T-helper 17 cell (primary cell): ENCODE results near the gene MCM10. TPM values are rescaled to one million over a fixed set of nuclear protein-coding genes. Genes with fewer than 3 reads are reported as not detected.
"Not testable (repeated sequence)": the region's sequence is repeated elsewhere in the genome, so short reads cannot be mapped to it uniquely, and the experiment has no call there.

Experiments
- ATAC-seq: fragments of 150-1000 bp; cut with Tn5 transposase; 2 replicates; pipeline ENCODE4 v1.10.0; 2021; ENCODE audit warnings: mild to moderate bottlenecking, moderate library complexity
- DNase-seq, 3 donors: peaks; one replicate each; pipeline versions ENCODE4 v3.0.0 to v3.0.0-alpha.2; 2020 to 2021
- H3K9me3 ChIP-seq: one replicate; pipeline ENCODE4 v1.7.0; 2013; ENCODE audit warnings: low read length, mild to moderate bottlenecking; ENCODE audit not compliant: control insufficient read depth, poor library complexity, severe bottlenecking
- H3K27ac Mint-ChIP-seq: one replicate; pipeline ENCODE4 v1.8.0; 2022; ENCODE audit warnings: mild to moderate bottlenecking, moderate library complexity, mixed read lengths
- H3K27me3 Mint-ChIP-seq: one replicate; pipeline ENCODE4 v1.8.0; 2022; ENCODE audit warnings: mixed read lengths
- H3K36me3 Mint-ChIP-seq: one replicate; pipeline ENCODE4 v1.8.0; 2022; ENCODE audit warnings: low read depth, mixed read lengths
- H3K4me1 Mint-ChIP-seq: one replicate; pipeline ENCODE4 v1.8.0; 2022; ENCODE audit warnings: mild to moderate bottlenecking, mixed read lengths
- H3K4me3 Mint-ChIP-seq: one replicate; pipeline ENCODE4 v1.8.0; 2022; ENCODE audit warnings: mild to moderate bottlenecking, moderate library complexity, mixed read lengths
- total RNA-seq, 4 donors: library from RNA in 2 of 4; stranded (reverse) in 2 of 4; gene quantifications; one replicate each; pipeline ENCODE4 v1.2.3 and lab custom pipeline; 2022 to 2026

MCM10 gene
- total RNA-seq, 2 donors from 2014 or later: 0.34 to 0.47 TPM

DNA sequence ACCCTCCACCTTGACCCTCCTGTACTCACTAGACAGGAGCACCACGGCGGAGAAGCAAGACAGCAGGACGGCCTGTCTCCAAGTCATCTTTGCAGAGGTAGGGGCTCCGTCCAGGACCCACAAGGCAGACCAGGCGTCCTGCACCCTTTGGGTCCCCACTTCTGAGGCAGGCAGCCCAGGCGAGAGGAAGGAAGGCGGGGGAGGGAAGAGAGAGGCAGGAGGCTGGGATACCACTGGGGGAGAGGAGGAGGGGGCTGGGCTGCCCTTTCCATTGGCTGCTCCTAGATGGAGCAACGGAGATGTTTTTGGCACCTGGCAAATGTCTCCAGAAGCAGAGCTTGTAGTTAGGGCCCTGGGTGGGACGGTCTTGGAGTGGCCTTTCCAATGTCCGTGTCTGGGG is 72.8 kb downstream of the MCM10 start, which contains the start of gene UCMA:
UCMA (minus strand) TSS at position 203 of the 400 bp plus-strand sequence; CDS start at position 87, 116 bp downstream.
- Mint-ChIP-seq H3K27ac (no peak within 1 kb of the TSS), H3K4me1 (peaks cover 3% of the 10 kb centered on the region)

DNA sequence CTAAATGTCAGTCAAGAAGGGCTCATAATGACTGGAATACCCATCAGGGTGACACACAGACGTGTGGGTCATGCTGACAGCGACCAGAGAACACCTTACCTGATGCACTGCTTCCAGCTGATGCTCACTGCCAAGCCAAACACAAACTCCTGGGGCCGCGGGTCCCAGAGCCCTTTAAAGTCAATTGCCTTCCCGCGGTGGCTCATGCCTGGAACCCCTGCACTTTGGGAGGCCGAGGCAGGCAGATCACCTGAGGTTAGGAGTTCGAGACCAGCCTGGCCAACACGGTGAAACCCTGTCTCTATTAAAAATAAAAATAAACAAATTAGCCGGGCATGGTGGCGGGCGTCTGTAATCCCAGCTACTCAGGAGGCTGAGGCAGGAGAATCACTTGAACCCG is 73.4 kb downstream of the MCM10 start:
- ATAC-seq, H3K9me3 ChIP-seq, H3K27ac Mint-ChIP-seq, DNase-seq, H3K36me3 Mint-ChIP-seq, H3K4me1 Mint-ChIP-seq, H3K4me3 Mint-ChIP-seq: not testable (repeated sequence)
- H3K27me3 Mint-ChIP-seq: peaks cover 14% of the 10 kb centered on the region

More for the DNA sequence above, 72.8 kb downstream of the MCM10 start, which contains the start of gene UCMA:
- Mint-ChIP-seq H3K4me3 (no peak within 1 kb of the TSS), H3K27me3 (peaks cover 18% of the 10 kb centered on the region), H3K36me3 (no peaks in the 10 kb centered on the region)
- no peaks in the 10 kb centered on the region for H3K9me3 ChIP-seq
- DNase-seq: no peak
- no peak for ATAC-seq

DNA sequence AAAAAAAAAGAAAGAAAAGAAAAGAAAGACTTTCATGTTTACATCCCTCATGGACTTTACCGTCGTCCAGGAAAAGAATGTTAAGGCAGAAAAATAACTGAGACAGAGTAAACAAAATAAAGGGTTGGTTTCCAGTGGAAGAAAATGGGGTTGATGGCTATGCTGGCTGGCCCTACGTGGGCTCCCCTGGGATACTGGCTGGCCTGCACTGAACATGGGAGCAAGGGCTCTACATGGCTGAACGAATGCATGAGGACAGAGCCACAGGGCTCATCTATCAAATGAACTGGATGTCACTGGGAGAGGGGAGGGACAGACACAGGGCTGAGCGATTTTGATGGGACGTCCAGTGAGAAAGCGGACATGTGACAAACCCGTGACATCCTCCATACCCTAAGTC is 75.3 kb downstream of the MCM10 start:
- peaks cover 3% of the 10 kb centered on the region for H3K4me1 Mint-ChIP-seq
- DNase-seq (no peak), ATAC-seq (no peak)
- peaks cover 7% of the 10 kb centered on the region for H3K27me3 Mint-ChIP-seq
- H3K4me3 Mint-ChIP-seq: no peak overlapping the region
- no peaks in the 10 kb centered on the region for H3K36me3 Mint-ChIP-seq
- no peak overlapping the region for H3K27ac Mint-ChIP-seq
- no peaks in the 10 kb centered on the region for H3K9me3 ChIP-seq

DNA sequence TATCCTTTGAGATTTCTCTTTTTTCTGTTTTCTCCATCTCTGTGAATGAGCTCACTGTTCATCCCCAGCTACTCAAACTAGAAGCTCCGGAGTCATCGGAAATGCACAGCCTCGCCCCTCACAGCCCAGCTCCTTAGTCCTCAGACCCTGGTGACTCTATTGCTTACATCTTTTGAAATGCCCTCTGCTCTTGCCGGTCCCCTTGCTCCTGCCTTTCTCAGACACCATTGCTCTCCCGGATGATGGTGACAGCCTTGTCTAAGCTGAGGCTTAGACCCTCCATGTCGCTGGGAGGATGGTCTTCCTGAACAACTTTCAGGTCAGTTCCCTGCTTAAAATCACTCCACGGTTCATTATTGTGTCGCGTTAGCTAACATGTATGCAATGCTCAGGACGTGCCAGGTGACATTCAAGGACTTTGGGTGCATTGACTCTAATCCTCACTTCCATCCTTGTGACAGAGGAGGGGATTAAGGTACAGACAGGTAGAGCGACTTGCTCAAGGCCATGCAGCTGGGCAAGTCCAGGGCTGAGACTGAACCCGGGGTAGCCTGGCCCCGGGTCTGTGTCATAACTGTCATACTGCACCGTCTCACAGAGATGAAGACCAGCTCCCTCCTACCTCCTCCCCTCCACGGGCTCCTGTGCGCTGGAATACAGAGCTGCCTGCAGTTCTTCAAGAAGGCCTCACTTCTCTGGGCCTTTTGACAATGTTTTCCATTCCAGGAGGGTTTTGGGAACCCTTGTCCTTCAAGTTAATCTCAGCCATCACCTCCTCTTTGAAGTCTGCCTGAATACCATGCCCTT is 77.1 kb downstream of the MCM10 start:
- Mint-ChIP-seq H3K4me3 (no peak overlapping the region), H3K27ac (no peak overlapping the region), H3K27me3 (peaks cover 8% of the 10 kb centered on the region), H3K36me3 (no peaks in the 10 kb centered on the region), H3K4me1 (peaks cover 3% of the 10 kb centered on the region)
- H3K9me3 ChIP-seq: no peaks in the 10 kb centered on the region
- no peak for DNase-seq
- ATAC-seq: no peak

DNA sequence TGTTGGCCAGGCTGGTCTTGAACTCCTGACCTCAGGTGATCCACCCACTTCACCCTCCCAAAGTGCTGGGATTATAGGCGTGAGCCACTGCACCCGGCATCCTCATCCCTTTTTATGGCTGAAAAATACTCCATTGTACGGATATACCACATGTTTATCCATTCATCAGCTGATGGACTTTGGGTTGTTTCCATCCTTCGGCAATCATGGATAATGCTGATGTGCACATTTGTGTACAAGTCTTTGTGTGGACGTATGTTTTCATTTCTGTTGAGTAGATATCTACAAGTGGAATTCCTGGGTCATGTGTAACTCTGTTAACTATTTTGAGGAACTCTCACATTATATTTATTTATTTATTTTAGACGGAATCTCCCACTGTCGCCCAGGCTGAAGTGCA is 78.6 kb downstream of the MCM10 start:
- H3K36me3 Mint-ChIP-seq: no peaks in the 10 kb centered on the region
- no peak overlapping the region for H3K27ac Mint-ChIP-seq
- DNase-seq: no peak
- peaks cover 3% of the 10 kb centered on the region for H3K4me1 Mint-ChIP-seq
- no peaks in the 10 kb centered on the region for H3K9me3 ChIP-seq
- peaks cover 4% of the 10 kb centered on the region for H3K27me3 Mint-ChIP-seq
- H3K4me3 Mint-ChIP-seq: no peak overlapping the region
- no peak for ATAC-seq

DNA sequence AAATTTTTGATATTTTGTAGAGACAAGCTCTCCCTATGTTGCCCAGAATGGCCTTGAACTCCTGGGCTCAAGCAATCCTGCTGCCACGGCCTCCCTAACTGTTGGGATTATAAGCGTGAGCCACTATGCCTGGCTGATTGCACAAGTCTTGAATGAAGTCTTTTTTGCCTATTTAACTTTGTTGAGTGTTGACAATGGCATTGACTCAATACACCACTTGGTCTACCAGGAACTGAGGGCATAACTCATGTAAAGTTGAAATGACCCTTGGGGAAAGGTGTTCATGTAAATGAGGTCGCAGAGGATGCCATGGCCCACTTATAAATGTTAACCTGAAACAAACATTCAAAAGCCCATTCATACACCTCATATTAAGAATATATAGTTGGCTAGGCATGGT is 80.3 kb downstream of the MCM10 start:
- no peak for ATAC-seq
- peaks cover 4% of the 10 kb centered on the region for H3K27me3 Mint-ChIP-seq
- peaks cover 3% of the 10 kb centered on the region for H3K4me1 Mint-ChIP-seq

DNA sequence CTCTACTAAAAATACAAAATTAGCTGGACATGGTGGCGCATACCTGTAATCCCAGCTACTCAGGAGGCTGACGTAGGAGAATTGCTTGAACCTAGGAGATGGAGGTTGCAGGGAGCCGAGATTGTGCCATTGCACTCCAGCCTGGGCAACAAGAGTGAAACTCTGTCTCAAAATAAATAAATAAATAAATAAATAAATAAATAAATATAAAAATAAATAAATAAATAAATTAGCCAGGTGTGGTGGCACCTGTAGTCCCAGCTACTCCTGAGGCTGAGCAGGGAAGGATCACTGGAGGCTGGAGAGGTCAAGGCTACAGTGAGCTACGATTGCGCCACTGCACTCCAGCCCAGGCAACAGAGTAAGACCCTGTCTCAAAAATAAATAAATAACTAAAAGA is 80.9 kb downstream of the MCM10 start:
- H3K4me1 Mint-ChIP-seq, H3K27ac Mint-ChIP-seq, H3K4me3 Mint-ChIP-seq, H3K27me3 Mint-ChIP-seq, H3K36me3 Mint-ChIP-seq, DNase-seq, ATAC-seq, H3K9me3 ChIP-seq: not testable (repeated sequence)

More for the DNA sequence above, 80.3 kb downstream of the MCM10 start:
- no peaks in the 10 kb centered on the region for H3K9me3 ChIP-seq
- no peak for DNase-seq
- Mint-ChIP-seq H3K36me3 (no peaks in the 10 kb centered on the region), H3K4me3 (no peak overlapping the region), H3K27ac (no peak overlapping the region)

DNA sequence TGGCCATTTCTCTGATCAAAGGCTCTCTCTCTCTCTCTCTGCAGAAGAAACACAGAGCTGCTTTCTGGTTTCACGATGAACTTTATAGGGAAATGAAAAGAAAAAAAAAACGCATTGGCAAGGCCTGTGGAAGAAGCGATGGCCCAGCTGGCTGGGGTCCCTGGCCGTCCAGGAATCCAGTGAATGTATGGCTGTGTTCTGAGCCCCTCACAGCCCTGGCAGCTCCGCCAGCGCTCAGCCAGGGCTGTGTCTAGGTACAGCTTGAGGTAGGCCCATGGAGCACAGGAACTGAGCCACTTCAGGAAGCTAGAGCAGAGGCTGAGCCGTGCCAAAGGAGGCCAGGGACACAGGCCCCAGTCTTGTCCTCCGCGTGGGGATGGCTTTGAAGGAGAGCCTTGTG is 85.9 kb downstream of the MCM10 start:
- Mint-ChIP-seq H3K27me3 (peaks cover 8% of the 10 kb centered on the region), H3K4me3 (no peak overlapping the region), H3K27ac (no peak overlapping the region), H3K36me3 (no peaks in the 10 kb centered on the region), H3K4me1 (no peaks in the 10 kb centered on the region)
- no peak for ATAC-seq
- no peaks in the 10 kb centered on the region for H3K9me3 ChIP-seq
- DNase-seq: no peak

DNA sequence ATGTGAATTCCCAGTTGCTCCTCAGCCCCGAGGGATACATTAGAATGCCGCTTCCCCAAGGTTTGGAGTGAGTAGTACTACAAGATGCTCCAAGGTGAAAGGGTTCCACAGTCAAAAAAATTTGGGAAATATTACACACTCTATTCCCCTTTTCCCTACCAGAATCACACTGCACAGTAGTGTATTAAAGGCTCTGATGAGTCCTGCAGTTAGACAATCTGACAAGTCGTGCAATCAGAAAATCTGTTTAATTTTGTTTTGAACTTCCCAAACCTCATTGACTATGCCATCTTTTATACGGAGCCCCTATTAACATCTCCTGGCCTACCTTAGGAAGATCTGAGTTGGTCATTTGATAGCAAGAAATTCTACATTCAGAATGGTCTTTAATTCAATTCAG is 86.4 kb downstream of the MCM10 start:
- Mint-ChIP-seq H3K27ac (no peak overlapping the region), H3K4me1 (no peaks in the 10 kb centered on the region), H3K36me3 (no peaks in the 10 kb centered on the region), H3K4me3 (no peak overlapping the region), H3K27me3 (peaks cover 8% of the 10 kb centered on the region)
- DNase-seq (no peak), ATAC-seq (no peak)
- no peaks in the 10 kb centered on the region for H3K9me3 ChIP-seq

DNA sequence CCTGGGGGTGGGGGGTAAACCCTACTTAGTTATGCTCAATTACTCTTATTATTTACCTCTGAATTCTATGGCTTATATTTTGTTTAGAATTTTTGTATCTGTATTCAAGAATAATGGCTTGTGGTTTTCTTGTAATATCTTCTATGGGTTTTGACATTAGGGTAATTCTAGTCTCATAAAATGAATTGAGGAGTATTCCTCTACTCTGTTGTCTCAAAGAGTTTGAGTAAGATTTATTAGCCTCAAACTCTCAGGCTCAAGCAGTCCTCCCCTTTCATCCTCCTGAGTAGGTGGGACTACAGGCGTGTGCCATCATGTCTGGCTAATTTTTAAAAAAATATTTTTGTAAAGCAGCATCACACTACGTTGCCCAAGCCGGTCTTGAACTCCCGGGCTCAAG is 92.4 kb downstream of the MCM10 start:
- Mint-ChIP-seq H3K4me3 (no peak overlapping the region), H3K36me3 (peaks cover 4% of the 10 kb centered on the region), H3K27me3 (peaks cover 19% of the 10 kb centered on the region), H3K27ac (no peak overlapping the region), H3K4me1 (peaks cover 2% of the 10 kb centered on the region)
- H3K9me3 ChIP-seq: no peaks in the 10 kb centered on the region
- no peak for DNase-seq
- ATAC-seq: no peak

DNA sequence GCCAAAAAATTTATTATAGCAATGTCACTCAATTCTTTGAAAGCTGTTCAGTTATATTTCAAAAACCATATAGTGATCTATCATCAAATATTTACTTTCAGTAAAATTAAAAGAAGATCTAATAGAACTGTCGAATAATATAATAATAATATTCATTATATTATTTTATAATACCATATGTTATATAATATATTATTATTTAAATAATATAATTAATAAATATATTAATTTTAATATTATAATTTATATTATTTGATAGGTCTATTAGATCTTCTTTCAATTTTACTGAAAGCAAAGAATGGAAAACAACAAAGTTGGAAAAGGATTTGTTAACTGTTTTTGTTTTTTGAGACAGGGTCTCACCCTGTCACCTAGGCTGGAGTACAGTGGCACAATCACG is 95.3 kb downstream of the MCM10 start:
- no peak for DNase-seq
- H3K36me3 Mint-ChIP-seq: peaks cover 4% of the 10 kb centered on the region
- ATAC-seq: no peak
- peaks cover 2% of the 10 kb centered on the region for H3K4me1 Mint-ChIP-seq
- peaks cover 19% of the 10 kb centered on the region for H3K27me3 Mint-ChIP-seq
- H3K27ac Mint-ChIP-seq: no peak overlapping the region
- no peaks in the 10 kb centered on the region for H3K9me3 ChIP-seq
- no peak overlapping the region for H3K4me3 Mint-ChIP-seq

DNA sequence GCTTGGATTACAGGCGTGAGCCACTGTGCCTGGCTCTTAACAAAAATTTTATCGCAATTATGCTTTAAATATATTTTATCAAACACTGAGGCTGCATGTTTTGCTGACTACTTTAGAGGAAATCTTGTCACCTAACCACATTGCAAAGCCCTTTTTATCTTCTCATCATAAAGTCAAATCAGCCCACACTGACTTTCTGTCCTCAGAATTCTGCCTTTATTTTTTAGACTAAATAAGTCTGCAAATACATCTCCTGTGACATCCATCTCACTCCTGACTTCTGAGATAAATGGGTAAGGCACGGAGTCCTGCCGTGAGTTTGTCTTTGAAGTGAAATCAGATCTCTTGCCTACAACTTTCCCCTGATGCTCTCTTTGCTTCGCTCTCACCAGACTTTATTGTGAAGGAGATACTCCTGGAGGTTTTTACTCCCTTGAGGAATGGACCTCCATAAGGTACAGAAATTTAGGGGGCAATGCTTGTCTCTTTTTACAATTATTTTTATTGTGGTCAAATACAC is 96.3 kb downstream of the MCM10 start:
- ATAC-seq: no peak
- H3K9me3 ChIP-seq: no peaks in the 10 kb centered on the region
- no peak overlapping the region for H3K27ac Mint-ChIP-seq
- H3K4me3 Mint-ChIP-seq: no peak overlapping the region
- H3K36me3 Mint-ChIP-seq: peaks cover 4% of the 10 kb centered on the region
- peaks cover 2% of the 10 kb centered on the region for H3K4me1 Mint-ChIP-seq
- DNase-seq: no peak
- H3K27me3 Mint-ChIP-seq: peaks cover 19% of the 10 kb centered on the region
